Keratinocyte (primary cell): ENCODE measurements around the gene DDTL. TPM values are rescaled to one million over a fixed set of nuclear protein-coding genes. Genes with fewer than 3 reads are reported as not detected.
A peak's percentile ranks its signal among the peaks of the same experiment; 100 is the strongest.
"Not testable (repeated sequence)": the region's sequence is repeated elsewhere in the genome, so short reads cannot be mapped to it uniquely, and the experiment has no call there.

Experiments used
- DNase-seq: peaks from one replicate; pipeline ENCODE4 v3.0.0-alpha.2; 2011; ENCODE audit warnings: low read depth, missing footprints, low spot score
- FAIRE-seq: peaks from 2 replicates; lab custom pipeline; 2011; peaks lifted over from hg19 to GRCh38; lab: Jason Lieb, UNC
- H2AFZ ChIP-seq: 2 replicates; pipeline ENCODE4 v1.6.0; 2012; ENCODE audit warnings: low read length, control low read depth, inconsistent platforms; ENCODE audit not compliant: control insufficient read depth
- H3K27ac ChIP-seq: 2 replicates; pipeline ENCODE4 v1.5.1; 2011; ENCODE audit warnings: low read length; ENCODE audit not compliant: control insufficient read depth, insufficient read depth
- H3K27me3 ChIP-seq: 3 replicates; pipeline ENCODE4 v1.6.0; 2011; ENCODE audit warnings: low read length; ENCODE audit not compliant: control insufficient read depth, insufficient read depth; ENCODE audit errors: extremely low read depth
- H3K36me3 ChIP-seq, 2 experiments: 2 replicates in 1 of 2; 3 replicates in 1 of 2; pipeline ENCODE4 v1.5.1; 2011; ENCODE audit warnings: low read length in 2 of 2, mild to moderate bottlenecking in 1 of 2; ENCODE audit not compliant: control insufficient read depth in 2 of 2, insufficient read depth in 2 of 2; ENCODE audit errors: extremely low read depth in 1 of 2
- H3K4me1 ChIP-seq: 3 replicates; pipeline ENCODE4 v1.5.1; 2011; ENCODE audit warnings: low read length; ENCODE audit not compliant: control insufficient read depth, insufficient read depth; ENCODE audit errors: extremely low read depth
- H3K4me2 ChIP-seq: 3 replicates; pipeline ENCODE4 v1.6.0; 2011; ENCODE audit warnings: low read depth, low read length; ENCODE audit not compliant: control insufficient read depth, insufficient read depth; ENCODE audit errors: extremely low read depth
- H3K4me3 ChIP-seq, 3 experiments: fragments of 200-600 bp in 1 of 3; sonication (generic) in 1 of 3; 2 replicates in 2 of 3; 3 replicates in 1 of 3; pipeline ENCODE4 v1.5.1; 2011 to 2016; ENCODE audit warnings: low read length in 3 of 3, mild to moderate bottlenecking in 3 of 3, control low read depth in 2 of 3, inconsistent platforms in 1 of 3, low read depth in 1 of 3, mixed read lengths in 1 of 3, mixed run types in 1 of 3, moderate library complexity in 1 of 3; ENCODE audit not compliant: control insufficient read depth in 2 of 3, insufficient read depth in 2 of 3; ENCODE audit errors: extremely low read depth in 1 of 3
- H3K79me2 ChIP-seq: 2 replicates; pipeline ENCODE4 v1.6.0; 2012; ENCODE audit warnings: low read length; ENCODE audit not compliant: control insufficient read depth, insufficient read depth
- H3K9ac ChIP-seq: 3 replicates; pipeline ENCODE4 v1.6.0; 2011; ENCODE audit warnings: low read length; ENCODE audit not compliant: control insufficient read depth, insufficient read depth; ENCODE audit errors: extremely low read depth
- H3K9me1 ChIP-seq: 3 replicates; pipeline ENCODE4 v1.6.0; 2011; ENCODE audit warnings: low read length; ENCODE audit not compliant: control insufficient read depth, insufficient read depth; ENCODE audit errors: extremely low read depth
- H3K9me3 ChIP-seq: 2 replicates; pipeline ENCODE4 v1.5.1; 2012; ENCODE audit warnings: low read depth, low read length; ENCODE audit not compliant: control insufficient read depth
- H4K20me1 ChIP-seq: 3 replicates; pipeline ENCODE4 v1.6.0; 2011; ENCODE audit warnings: low read length; ENCODE audit not compliant: control insufficient read depth, insufficient read depth; ENCODE audit errors: extremely low read depth
- dilution Hi-C: fragments of 300-500 bp; cut with MboI; formaldehyde crosslinking; loops from one replicate; pipeline ENCODE4 v1.7.0; 2020; ENCODE audit warnings: low sequenced_read_pairs; ENCODE audit not compliant: extremely low pct_ligation_motif_present
- polyA plus RNA-seq, 5 experiments: library from polyadenylated mRNA; depleted of rRNA in 3 of 5; stranded (reverse) in 3 of 5; stranded (forward) in 1 of 5; unstranded in 1 of 5; fragments of >200 nt; gene quantifications; 1 replicate in 1 of 5; 2 replicates in 3 of 5; 3 replicates in 1 of 5; pipeline versions ENCODE4 v1.2.1 to v1.2.3, GENCODE V29; 2011 to 2012; ENCODE audit warnings: missing spikeins in 2 of 5, low read depth in 1 of 5, low replicate concordance in 1 of 5

DDTL gene
- polyA plus RNA-seq, 1 donor (not counting 4 experiments of a cell fraction or from before 2014, with no cell fraction given): 0.72 TPM

DNA sequence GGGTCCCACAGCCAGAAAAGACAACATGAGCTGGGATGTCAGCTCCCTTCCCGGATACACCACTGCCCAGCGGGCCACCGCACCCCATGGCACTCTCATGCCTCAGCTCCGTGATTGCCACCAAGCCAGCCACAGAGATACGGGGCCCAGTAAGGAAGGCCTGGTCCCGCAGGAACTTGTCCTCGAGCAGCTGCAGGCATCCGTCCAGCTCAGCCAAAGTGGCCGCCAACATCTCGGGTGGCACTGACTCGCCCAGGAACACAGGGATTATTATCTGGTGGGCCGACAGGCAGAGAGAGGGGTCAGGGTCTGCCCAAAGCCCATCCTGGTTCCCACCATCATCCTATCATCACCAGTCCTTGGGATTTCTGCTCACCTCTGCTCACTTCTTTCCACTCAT lies 10.6 kb downstream of the DDTL start:
- H3K27me3 ChIP-seq, H3K27ac ChIP-seq, H3K36me3 ChIP-seq, H3K9me3 ChIP-seq, H3K4me2 ChIP-seq, H3K4me1 ChIP-seq, H2AFZ ChIP-seq, FAIRE-seq, H4K20me1 ChIP-seq, H3K9me1 ChIP-seq, H3K4me3 ChIP-seq, dilution Hi-C loops, DNase-seq, H3K9ac ChIP-seq, H3K79me2 ChIP-seq: not testable (repeated sequence)

DNA sequence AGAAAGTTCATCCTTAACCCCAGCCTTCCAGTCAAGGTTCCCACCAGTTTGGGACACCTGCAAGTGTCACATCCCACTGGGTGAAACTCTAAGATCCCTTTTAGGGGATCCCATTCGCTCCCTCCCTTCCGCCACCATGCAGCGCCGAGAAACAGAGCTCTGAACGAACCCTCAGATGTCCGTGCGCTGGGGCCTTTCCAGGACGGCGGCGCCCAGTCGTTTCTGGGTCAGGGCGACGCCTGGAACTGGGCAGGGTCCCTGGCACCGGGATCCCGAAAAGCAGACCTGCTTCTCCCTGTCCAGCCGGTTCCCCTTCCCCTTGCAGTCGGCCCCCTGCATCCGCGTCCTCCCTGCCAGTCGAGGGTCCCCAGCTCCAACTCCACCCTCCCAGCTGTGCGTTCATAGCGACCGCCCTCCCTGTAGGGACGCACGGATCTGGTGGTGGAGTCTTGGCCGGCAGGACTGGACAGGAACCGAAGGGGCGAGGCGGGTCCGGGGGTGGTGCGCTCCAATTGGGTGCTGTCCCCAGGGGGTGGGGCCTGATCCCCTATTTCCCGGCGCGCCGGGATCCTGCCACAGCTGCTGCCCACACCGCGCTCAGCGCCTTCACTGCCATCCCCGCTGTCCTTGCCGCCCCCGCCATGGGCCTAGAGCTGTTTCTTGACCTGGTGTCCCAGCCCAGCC lies 13.0 kb downstream of the DDTL start, which contains the start of gene GSTT2:
GSTT2 (plus strand) TSS at position 578 of the 684 bp plus-strand sequence.
- H3K4me2 ChIP-seq, H3K4me1 ChIP-seq, H3K79me2 ChIP-seq, H3K9me1 ChIP-seq, H3K36me3 ChIP-seq, H3K9ac ChIP-seq, DNase-seq, H4K20me1 ChIP-seq, H3K27me3 ChIP-seq, H2AFZ ChIP-seq, H3K27ac ChIP-seq, H3K9me3 ChIP-seq, dilution Hi-C loops, H3K4me3 ChIP-seq: not testable (repeated sequence)
- peak; percentile 85 for FAIRE-seq

- H4K20me1 ChIP-seq, H2AFZ ChIP-seq, H3K9me1 ChIP-seq, DNase-seq, H3K36me3 ChIP-seq, H3K27me3 ChIP-seq, FAIRE-seq, H3K9me3 ChIP-seq, H3K27ac ChIP-seq, dilution Hi-C loops, H3K4me3 ChIP-seq, H3K9ac ChIP-seq, H3K4me2 ChIP-seq, H3K79me2 ChIP-seq, H3K4me1 ChIP-seq: not testable (repeated sequence)
These were observed 13.9 kb downstream of the DDTL start for GRCh38 chr22:23980567-23980966.
